Measurements from ENCODE around the gene ELP6. TPM values are rescaled to one million over a fixed set of nuclear protein-coding genes. Genes with fewer than 3 reads are reported as not detected.
A peak's percentile ranks its signal among the peaks of the same experiment; 100 is the strongest.

The ELP6 gene
- total RNA-seq, 4 donors from 2014 or later, result 14.8 to 31.2 (median 23.8) TPM

DNA sequence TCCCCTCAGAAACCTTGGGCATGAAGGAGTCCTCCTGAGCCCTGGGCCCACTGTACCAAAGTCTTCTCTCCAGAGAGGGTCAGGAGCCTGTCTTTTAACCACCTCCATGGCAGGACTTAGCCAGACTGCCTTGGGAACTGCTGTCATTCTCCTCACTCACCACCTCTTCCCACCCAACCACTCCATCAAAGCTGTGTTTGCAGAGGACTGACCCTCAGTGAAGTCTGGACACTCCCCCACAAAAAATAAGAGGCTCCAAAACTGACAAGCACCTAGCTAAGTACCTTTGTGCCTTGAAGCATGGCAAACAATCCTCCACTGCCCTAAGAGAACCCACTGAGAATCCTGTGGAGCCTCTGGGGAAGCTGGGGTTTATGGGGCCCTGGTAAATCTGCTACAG, 35.5 kb downstream of the ELP6 start:
- no peak for DNase-seq (ENCODE audit: low spot score)
- no peak for ATAC-seq (ENCODE audit: low FRiP score)

DNA sequence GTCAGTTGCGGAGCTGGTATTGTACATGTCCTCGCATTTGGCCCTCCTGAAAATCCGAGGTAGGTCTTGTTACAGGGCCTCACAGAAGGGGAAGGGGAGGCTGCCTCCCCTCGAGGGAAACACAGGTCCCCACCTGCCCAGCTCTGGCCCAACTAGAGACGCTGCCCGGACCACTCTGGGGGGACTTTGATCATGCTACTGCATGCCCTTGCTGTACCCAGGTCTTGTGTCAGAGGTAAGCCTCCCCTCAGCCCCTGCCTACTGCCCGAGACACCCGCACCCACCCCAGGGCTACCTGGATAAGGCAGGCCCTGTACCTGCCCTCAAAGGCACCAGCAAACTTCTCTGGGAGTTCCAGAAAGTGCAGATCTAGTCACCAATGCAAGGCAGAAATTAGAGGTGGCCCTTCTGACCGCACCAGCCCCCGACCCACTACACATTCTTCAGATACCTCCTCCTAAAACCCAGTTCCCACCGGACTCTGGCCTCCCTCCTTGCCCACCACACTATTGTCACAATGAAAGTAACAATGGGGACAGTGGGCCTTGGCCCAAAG, 36.8 kb downstream of the ELP6 start:
- TF ChIP-seq, protein P1, sequence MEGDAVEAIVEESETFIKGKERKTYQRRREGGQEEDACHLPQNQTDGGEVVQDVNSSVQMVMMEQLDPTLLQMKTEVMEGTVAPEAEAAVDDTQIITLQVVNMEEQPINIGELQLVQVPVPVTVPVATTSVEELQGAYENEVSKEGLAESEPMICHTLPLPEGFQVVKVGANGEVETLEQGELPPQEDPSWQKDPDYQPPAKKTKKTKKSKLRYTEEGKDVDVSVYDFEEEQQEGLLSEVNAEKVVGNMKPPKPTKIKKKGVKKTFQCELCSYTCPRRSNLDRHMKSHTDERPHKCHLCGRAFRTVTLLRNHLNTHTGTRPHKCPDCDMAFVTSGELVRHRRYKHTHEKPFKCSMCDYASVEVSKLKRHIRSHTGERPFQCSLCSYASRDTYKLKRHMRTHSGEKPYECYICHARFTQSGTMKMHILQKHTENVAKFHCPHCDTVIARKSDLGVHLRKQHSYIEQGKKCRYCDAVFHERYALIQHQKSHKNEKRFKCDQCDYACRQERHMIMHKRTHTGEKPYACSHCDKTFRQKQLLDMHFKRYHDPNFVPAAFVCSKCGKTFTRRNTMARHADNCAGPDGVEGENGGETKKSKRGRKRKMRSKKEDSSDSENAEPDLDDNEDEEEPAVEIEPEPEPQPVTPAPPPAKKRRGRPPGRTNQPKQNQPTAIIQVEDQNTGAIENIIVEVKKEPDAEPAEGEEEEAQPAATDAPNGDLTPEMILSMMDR (IDR thresholded peaks at IDR 0.05), result no peak
- ATAC-seq (ENCODE audit: low FRiP score) (no peak), DNase-seq (ENCODE audit: low spot score) (no peak)

More for the DNA sequence above, 35.5 kb downstream of the ELP6 start:
- TF ChIP-seq, protein P1 (IDR thresholded peaks at IDR 0.05), result no peak

DNA sequence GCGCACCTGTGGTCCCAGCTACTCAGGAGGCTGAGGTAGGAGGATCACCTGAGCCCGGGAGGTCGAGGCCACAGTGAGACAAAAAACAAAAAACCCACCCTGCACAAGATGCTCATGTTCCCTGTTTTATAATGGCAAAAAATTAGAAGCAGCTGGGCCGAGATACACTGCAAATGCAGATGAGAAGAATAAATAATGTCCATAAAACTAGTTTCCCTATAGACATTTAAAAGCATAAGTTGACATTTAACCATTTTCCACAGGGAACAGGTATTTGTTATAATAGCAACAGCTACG, 37.2 kb downstream of the ELP6 start:
- DNase-seq (ENCODE audit: low spot score) (no peak), ATAC-seq (ENCODE audit: low FRiP score) (no peak)
- TF ChIP-seq, protein P1 (IDR thresholded peaks at IDR 0.05), result no peak

DNA sequence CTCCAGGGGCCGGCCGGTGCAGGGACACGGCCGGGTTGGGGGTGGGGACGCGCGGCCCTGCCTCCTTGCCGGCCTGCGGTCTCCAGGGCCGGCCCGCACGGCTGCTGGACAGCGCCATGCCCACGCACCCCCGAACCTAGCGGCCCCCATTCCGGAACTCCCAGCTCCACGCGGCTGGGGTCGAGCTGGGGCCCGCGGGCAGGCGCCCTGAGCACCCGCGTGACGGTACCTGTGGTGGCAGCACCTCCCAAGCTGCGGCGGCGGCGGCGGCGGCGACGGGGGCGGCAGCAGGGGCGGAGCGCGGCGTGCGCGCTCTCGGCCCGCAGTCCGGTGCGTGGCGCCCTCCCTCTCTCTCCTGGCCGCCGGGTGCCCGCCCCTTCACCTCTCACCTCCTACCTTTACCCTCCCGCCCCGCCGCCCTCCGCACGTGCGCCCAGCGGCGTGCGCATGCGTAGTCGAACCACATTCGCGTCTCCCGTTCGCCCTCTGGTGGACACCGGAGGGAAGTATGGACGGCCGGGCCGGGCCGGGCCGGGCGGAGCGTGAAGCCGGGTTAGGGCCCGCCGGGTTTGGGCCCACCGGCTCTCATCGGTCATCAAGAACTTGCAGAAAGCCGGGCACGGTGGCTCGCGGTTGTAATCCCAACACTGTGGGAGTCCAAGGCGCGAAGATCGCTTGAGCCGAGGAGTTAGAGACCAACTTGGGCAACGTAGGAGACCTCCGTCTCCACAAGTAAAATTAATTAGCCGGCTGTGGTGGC, 37.8 kb downstream of the ELP6 start, which contains the start of gene SCAP:
Gene SCAP, minus strand, starts transcription at position 372 of the 760 bp plus-strand sequence. CDS start 32,948 bp downstream, outside the sequence.
- TF ChIP-seq, protein P1 (IDR thresholded peaks at IDR 0.05), result peak in 2 of 3 donors; percentile 88 to 93

DNA sequence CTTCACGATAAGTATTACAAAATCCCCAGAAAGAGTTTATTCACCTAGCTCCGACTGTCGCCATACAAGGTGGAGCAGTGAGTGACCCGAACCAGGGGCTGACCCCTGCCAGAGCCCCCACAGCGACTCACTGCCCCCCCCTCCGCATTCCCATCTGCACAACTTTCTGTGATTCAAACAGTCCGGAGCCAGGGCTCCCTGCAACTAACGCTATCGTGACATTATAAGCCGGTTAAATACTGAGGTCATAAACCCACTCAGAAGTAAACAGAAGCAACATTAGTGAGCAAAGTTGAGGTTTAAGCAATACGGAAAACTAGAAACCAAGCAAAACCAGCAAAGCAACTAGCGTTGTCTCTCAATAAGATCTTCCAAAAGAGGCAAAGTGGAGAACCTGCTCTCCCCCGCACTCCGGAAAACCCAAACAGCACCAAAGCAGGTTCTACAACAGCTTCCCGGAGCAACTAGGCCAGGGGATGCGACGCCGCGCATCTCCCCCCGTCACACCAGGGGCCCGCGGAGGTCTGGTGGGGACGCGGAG, 38.4 kb downstream of the ELP6 start:
- ATAC-seq (ENCODE audit: low FRiP score) (peak; percentile 12), DNase-seq (ENCODE audit: low spot score) (no peak)
- TF ChIP-seq, protein P1 (IDR thresholded peaks at IDR 0.05), result no peak

More for the DNA sequence above, 37.8 kb downstream of the ELP6 start, which contains the start of gene SCAP:
- peak; percentile 90 for DNase-seq (ENCODE audit: low spot score)
- peak; percentile 98 for ATAC-seq (ENCODE audit: low FRiP score)

DNA sequence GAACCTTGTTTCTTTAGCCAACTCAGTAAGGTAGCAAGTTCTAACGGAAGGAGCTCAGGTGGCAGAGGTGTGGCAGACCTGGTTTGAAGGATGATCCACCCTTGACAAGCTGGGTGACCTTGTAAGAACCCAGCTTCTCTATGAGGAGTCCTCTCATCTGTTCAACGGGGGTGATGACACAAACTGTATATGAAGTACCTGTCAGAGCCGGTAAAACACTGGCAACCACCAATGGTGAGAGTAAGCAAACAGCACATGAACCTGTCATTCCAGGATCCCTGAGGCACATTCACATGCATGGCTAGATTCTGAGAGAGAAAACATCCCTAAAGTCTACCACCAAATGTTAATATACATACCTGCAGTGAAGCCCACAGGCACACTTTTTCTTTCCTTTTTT, 40.1 kb downstream of the ELP6 start:
- DNase-seq (ENCODE audit: low spot score) (no peak), ATAC-seq (ENCODE audit: low FRiP score) (no peak)
- TF ChIP-seq, protein P1 (IDR thresholded peaks at IDR 0.05), result no peak
